Endothelial cell of umbilical vein (primary cell): ENCODE measurements around the gene TRIM14.

Experiments
- CTCF ChIP-seq, 2 donors: IDR thresholded peaks; 1 replicate in 1 of 2; 2 replicates in 1 of 2; pipeline ENCODE4 v1.5.1; 2011; ENCODE audit warnings: low read length in 2 of 2, mild to moderate bottlenecking in 2 of 2, moderate library complexity in 2 of 2, control low read depth in 1 of 2, inconsistent platforms in 1 of 2, low read depth in 1 of 2; ENCODE audit not compliant: insufficient read depth in 1 of 2; ENCODE audit errors: extremely low read depth in 1 of 2
- EZH2 ChIP-seq: IDR thresholded peaks from 2 replicates; pipeline ENCODE4 v1.6.1; 2012; ENCODE audit warnings: borderline replicate concordance, low read depth, mild to moderate bottlenecking, moderate library complexity, low read length, inconsistent platforms; ENCODE audit not compliant: severe bottlenecking
- FOS ChIP-seq: IDR thresholded peaks from 2 replicates; pipeline ENCODE4 v1.6.1; 2011; ENCODE audit warnings: mild to moderate bottlenecking, low read length, moderate library complexity, borderline replicate concordance; ENCODE audit not compliant: insufficient read depth
- POLR2A ChIP-seq: IDR thresholded peaks from 2 replicates; pipeline ENCODE4 v1.6.1; 2012; ENCODE audit warnings: low read depth, mild to moderate bottlenecking, control low read depth, low read length
- POLR2AphosphoS5 ChIP-seq: IDR thresholded peaks from 2 replicates; pipeline ENCODE4 v1.6.1; 2012; ENCODE audit warnings: low read depth, mild to moderate bottlenecking, control low read depth, low read length, moderate library complexity; ENCODE audit not compliant: insufficient read depth
- TF ChIP-seq, protein P1 (sequence below): IDR thresholded peaks from 2 replicates; pipeline ENCODE4 v1.6.1; 2011; ENCODE audit not compliant: insufficient read depth, insufficient read length

GRCh38 chr9:98067184-98067583 lies 51.8 kb downstream of the TRIM14 start:
- TF ChIP-seq CTCF (IDR thresholded peaks at IDR 0.05; ENCODE audit: extremely low read depth in 1 of 2, insufficient read depth in 1 of 2, low read depth in 1 of 2, low read length in 2 of 2): no peak
- no peak for TF ChIP-seq POLR2A
- no peak for TF ChIP-seq EZH2
- TF ChIP-seq POLR2AphosphoS5: no peak
- no peak for TF ChIP-seq FOS
- TF ChIP-seq, protein P1, sequence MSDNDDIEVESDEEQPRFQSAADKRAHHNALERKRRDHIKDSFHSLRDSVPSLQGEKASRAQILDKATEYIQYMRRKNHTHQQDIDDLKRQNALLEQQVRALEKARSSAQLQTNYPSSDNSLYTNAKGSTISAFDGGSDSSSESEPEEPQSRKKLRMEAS: no peak
